ENCODE measurements around the gene TSSK2.

Gene TSSK2

DNA sequence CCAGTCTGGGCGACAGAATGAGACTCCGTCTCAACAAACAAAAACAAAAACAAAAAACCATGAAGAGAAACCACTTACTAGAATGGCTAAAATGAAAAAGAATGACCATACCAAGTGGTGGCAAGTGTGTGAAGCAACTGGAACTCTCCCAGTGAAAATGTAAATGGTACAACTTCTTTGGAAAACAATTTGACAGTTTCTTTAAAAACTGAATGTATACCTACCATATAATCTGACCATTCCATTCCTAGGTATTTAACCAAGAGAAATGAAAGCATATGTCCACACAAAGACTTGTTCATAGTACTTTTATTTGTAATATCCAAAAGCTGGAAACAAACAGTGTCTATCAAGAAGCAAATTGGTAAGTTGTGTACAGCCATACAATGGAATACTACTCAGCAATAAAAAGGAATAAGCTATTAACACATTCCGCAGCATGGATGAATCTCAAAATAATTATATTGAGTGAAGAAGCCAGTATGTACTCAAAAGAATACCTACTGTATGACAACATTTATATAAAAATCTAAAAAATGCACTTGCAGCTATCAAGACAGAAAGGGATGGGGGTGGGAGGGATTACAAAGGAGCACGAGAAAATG lies 36.6 kb upstream of the TSSK2 start:
- Histone ChIP-seq H3K36me3 (peaks cover 5% of the 10 kb centered on the region; the same call in 1 of the 2 replicates), H3K27me3 (ENCODE audit: insufficient read depth, low read depth, severe bottlenecking) (no peaks in the 10 kb centered on the region), H3K27ac (no peak overlapping the region), H3K4me3 (ENCODE audit: low read depth, low read length) (no peak overlapping the region), H3K9me3 (ENCODE audit: severe bottlenecking) (no peaks in the 10 kb centered on the region)
- TF ChIP-seq, protein P1, sequence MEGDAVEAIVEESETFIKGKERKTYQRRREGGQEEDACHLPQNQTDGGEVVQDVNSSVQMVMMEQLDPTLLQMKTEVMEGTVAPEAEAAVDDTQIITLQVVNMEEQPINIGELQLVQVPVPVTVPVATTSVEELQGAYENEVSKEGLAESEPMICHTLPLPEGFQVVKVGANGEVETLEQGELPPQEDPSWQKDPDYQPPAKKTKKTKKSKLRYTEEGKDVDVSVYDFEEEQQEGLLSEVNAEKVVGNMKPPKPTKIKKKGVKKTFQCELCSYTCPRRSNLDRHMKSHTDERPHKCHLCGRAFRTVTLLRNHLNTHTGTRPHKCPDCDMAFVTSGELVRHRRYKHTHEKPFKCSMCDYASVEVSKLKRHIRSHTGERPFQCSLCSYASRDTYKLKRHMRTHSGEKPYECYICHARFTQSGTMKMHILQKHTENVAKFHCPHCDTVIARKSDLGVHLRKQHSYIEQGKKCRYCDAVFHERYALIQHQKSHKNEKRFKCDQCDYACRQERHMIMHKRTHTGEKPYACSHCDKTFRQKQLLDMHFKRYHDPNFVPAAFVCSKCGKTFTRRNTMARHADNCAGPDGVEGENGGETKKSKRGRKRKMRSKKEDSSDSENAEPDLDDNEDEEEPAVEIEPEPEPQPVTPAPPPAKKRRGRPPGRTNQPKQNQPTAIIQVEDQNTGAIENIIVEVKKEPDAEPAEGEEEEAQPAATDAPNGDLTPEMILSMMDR (IDR thresholded peaks at IDR 0.05; ENCODE audit: low read depth, low read length) = no peak
- no peak for DNase-seq

DNA sequence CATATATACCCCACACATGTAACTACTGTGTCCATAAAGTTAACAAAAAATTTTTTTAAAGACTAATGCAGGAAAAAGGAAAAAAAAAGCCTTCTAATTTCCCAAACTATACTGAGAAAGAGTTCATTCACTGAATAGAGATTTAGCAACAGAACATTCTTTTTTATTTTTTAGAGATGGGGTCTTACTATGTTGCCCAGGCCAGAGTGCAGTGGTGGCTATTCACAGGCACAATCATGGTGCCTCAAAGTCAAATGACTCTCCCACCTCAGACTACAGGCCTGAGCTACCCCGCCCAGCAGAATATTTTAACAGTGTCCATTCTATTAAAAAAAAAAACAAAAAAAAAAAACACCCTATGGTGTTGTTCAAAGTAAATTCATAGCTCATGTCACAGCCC lies 34.6 kb upstream of the TSSK2 start:
- TF ChIP-seq, protein P1 (IDR thresholded peaks at IDR 0.05; ENCODE audit: low read depth, low read length) = no peak
- peaks cover 5% of the 10 kb centered on the region; the same call in 1 of the 2 replicates for H3K36me3 ChIP-seq
- H3K27ac ChIP-seq = no peak overlapping the region
- no peaks in the 10 kb centered on the region for H3K9me3 ChIP-seq (ENCODE audit: severe bottlenecking)
- H3K4me3 ChIP-seq (ENCODE audit: low read depth, low read length) = no peak overlapping the region
- H3K27me3 ChIP-seq (ENCODE audit: insufficient read depth, low read depth, severe bottlenecking) = no peaks in the 10 kb centered on the region
- no peak for DNase-seq

DNA sequence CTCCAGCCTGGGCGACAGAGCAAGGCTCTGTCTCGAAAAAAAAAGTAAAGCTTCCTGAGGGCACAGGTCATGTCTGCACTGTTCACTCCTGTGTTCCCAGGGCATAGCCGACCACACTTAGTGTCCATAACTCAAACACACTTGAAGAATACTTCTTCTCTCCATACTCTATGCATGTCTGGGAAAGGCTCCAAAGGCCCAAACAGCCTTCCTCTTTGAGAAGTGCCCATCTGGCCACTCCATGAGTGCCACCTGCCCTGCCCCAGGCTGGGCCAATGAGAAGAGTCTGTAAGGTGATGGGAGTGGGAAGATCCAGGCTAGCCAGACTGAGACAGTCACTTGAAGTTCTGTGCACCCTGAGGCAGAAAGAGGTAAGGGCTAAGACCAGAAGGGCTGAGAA lies 33.6 kb upstream of the TSSK2 start:
- H3K27ac ChIP-seq = no peak overlapping the region
- peaks cover 5% of the 10 kb centered on the region; the same call in 1 of the 2 replicates for H3K36me3 ChIP-seq
- TF ChIP-seq, protein P1 (IDR thresholded peaks at IDR 0.05; ENCODE audit: low read depth, low read length) = no peak
- DNase-seq = no peak
- H3K9me3 ChIP-seq (ENCODE audit: severe bottlenecking) = no peaks in the 10 kb centered on the region
- H3K4me3 ChIP-seq (ENCODE audit: low read depth, low read length) = no peak overlapping the region
- no peaks in the 10 kb centered on the region for H3K27me3 ChIP-seq (ENCODE audit: insufficient read depth, low read depth, severe bottlenecking)

GRCh38 chr22:19098157-19098556 lies 33.0 kb upstream of the TSSK2 start:
- peaks cover 5% of the 10 kb centered on the region; the same call in 1 of the 2 replicates for H3K36me3 ChIP-seq
- H3K4me3 ChIP-seq (ENCODE audit: low read depth, low read length) = no peak overlapping the region
- no peak overlapping the region for H3K27ac ChIP-seq
- no peak for DNase-seq
- TF ChIP-seq, protein P1 (IDR thresholded peaks at IDR 0.05; ENCODE audit: low read depth, low read length) = no peak
- no peaks in the 10 kb centered on the region for H3K9me3 ChIP-seq (ENCODE audit: severe bottlenecking)
- no peaks in the 10 kb centered on the region for H3K27me3 ChIP-seq (ENCODE audit: insufficient read depth, low read depth, severe bottlenecking)

DNA sequence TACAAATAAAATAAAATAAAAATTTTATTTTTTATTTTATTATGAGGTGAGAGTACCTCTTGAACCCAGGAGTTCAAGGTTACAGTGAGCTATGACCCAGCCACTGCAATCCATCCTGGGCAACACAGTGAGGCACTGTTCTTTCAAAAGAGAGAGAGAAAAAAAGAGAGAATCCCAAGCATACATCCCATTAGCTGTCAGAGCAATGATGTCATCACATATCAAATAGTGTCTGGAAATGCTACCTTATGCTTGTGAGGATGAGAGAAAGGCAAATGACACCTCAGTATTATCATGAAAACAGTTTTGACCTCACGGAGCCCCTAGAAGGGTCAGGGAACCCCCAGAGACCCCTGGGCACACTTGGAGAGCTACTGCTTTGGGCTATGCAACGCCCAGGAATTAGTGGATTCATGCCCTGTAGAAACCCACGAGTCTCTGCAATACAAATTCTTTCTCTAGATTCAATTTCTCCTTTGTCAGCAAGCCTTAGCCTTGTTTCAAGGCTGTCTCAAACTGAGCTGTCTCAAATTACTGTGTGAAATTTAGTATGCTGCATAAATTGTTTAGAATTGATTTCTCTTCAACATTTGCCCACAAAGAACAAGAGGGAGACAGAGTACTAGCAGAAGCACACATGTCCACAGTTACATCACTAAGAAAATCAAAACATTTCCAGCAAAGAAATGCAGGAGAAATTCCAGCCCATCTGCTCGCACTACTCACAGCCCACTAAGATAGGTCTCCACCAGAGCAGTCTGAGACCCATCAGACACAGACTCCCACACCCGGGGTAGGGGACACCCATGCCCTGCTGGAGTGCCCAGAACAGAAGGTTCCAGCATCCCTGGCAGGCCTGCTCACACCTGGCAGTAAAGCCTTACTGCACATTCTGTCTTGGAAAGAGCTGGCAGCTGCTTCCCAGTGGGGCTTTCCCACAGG lies 27.0 kb upstream of the TSSK2 start:
- H3K9me3 ChIP-seq (ENCODE audit: severe bottlenecking) = no peaks in the 10 kb centered on the region
- no peak overlapping the region for H3K4me3 ChIP-seq (ENCODE audit: low read depth, low read length)
- H3K27me3 ChIP-seq (ENCODE audit: insufficient read depth, low read depth, severe bottlenecking) = no peaks in the 10 kb centered on the region
- H3K36me3 ChIP-seq = no peaks in the 10 kb centered on the region; the same call in 1 of the 2 replicates
- DNase-seq = no peak
- no peak overlapping the region for H3K27ac ChIP-seq
- TF ChIP-seq, protein P1 (IDR thresholded peaks at IDR 0.05; ENCODE audit: low read depth, low read length) = no peak

Data from WERI-Rb-1 (cell line).